Activated T-cell treated with anti-CD3 and anti-CD28 coated beads, Interleukin-2, amount 50 U/mL, for 4 hours (primary cell): ENCODE measurements around the gene ADAT1. TPM values are rescaled to one million over a fixed set of nuclear protein-coding genes. Genes with fewer than 3 reads are reported as not detected.
"Not testable (repeated sequence)": the region's sequence is repeated elsewhere in the genome, so short reads cannot be mapped to it uniquely, and the experiment has no call there.

Source experiments
- ATAC-seq, 2 donors: fragments of 200-7000 bp; cut with Tn5 transposase; one replicate each; pipeline ENCODE4 v1.10.0; 2021
- DNase-seq: peaks from one replicate; pipeline ENCODE4 v3.0.0-alpha.2; 2020
- H3K27me3 Mint-ChIP-seq: one replicate; pipeline ENCODE4 v1.8.0; 2021; ENCODE audit warnings: low read depth, mixed read lengths
- H3K36me3 Mint-ChIP-seq: one replicate; pipeline ENCODE4 v1.8.0; 2022; ENCODE audit warnings: mixed read lengths; ENCODE audit not compliant: insufficient read depth
- H3K4me1 Mint-ChIP-seq: one replicate; pipeline ENCODE4 v1.8.0; 2021; ENCODE audit warnings: low read depth, mixed read lengths
- H3K4me3 Mint-ChIP-seq: one replicate; pipeline ENCODE4 v1.8.0; 2021; ENCODE audit warnings: mild to moderate bottlenecking, moderate library complexity, mixed read lengths
- H3K9me3 Mint-ChIP-seq: one replicate; pipeline ENCODE4 v1.8.0; 2021; ENCODE audit warnings: mixed read lengths
- total RNA-seq, 3 donors: library from RNA; stranded (reverse); gene quantifications; one replicate each; pipeline ENCODE4 v1.2.1, GENCODE V29; 2021

The ADAT1 gene
- total RNA-seq, 3 donors from 2014 or later = 39.1 to 47.1 (median 40.1) TPM

GRCh38 chr16:75603241-75603640 is 19.8 kb downstream of the ADAT1 start:
- ATAC-seq = no peak
- Mint-ChIP-seq H3K9me3 (peaks cover 11% of the 10 kb centered on the region), H3K4me1 (no peaks in the 10 kb centered on the region), H3K4me3 (no peak overlapping the region), H3K36me3 (peaks cover 54% of the 10 kb centered on the region), H3K27me3 (no peaks in the 10 kb centered on the region)
- no peak for DNase-seq

GRCh38 chr16:75599452-75600277 is 23.4 kb downstream of the ADAT1 start:
- ATAC-seq (no peak), DNase-seq (no peak)
- Mint-ChIP-seq H3K36me3 (peaks cover 52% of the 10 kb centered on the region), H3K4me1 (no peaks in the 10 kb centered on the region), H3K9me3 (peaks cover 17% of the 10 kb centered on the region), H3K27me3 (no peaks in the 10 kb centered on the region), H3K4me3 (no peak overlapping the region)

- peaks cover 17% of the 10 kb centered on the region for H3K36me3 Mint-ChIP-seq
- H3K4me1 Mint-ChIP-seq = peaks cover 2% of the 10 kb centered on the region
- DNase-seq = no peak
- H3K9me3 Mint-ChIP-seq = peaks cover 6% of the 10 kb centered on the region
- H3K27me3 Mint-ChIP-seq = no peaks in the 10 kb centered on the region
- no peak overlapping the region for H3K4me3 Mint-ChIP-seq
- ATAC-seq = peak; percentile 27 to 66
Measured at GRCh38 chr16:75593825-75594820, 29.0 kb downstream of the ADAT1 start.

- ATAC-seq (no peak), DNase-seq (no peak)
- H3K36me3 Mint-ChIP-seq = peaks cover 22% of the 10 kb centered on the region
- H3K4me1 Mint-ChIP-seq = peaks cover 2% of the 10 kb centered on the region
- H3K27me3 Mint-ChIP-seq = no peaks in the 10 kb centered on the region
- H3K4me3 Mint-ChIP-seq = no peak overlapping the region
- H3K9me3 Mint-ChIP-seq = peaks cover 6% of the 10 kb centered on the region
Measured at GRCh38 chr16:75593308-75593707, 29.8 kb downstream of the ADAT1 start.

- DNase-seq, H3K27me3 Mint-ChIP-seq, H3K36me3 Mint-ChIP-seq, H3K4me3 Mint-ChIP-seq, H3K9me3 Mint-ChIP-seq, H3K4me1 Mint-ChIP-seq, ATAC-seq: not testable (repeated sequence)
Measured at GRCh38 chr16:75591927-75592326, 31.2 kb downstream of the ADAT1 start.

GRCh38 chr16:75590920-75591843 is 31.9 kb downstream of the ADAT1 start:
- ATAC-seq (no peak), DNase-seq (no peak)
- Mint-ChIP-seq H3K4me1 (peaks cover 2% of the 10 kb centered on the region), H3K27me3 (no peaks in the 10 kb centered on the region), H3K9me3 (no peaks in the 10 kb centered on the region), H3K36me3 (peaks cover 6% of the 10 kb centered on the region), H3K4me3 (no peak overlapping the region)

- Mint-ChIP-seq H3K36me3 (peaks cover 6% of the 10 kb centered on the region), H3K9me3 (no peaks in the 10 kb centered on the region), H3K27me3 (no peaks in the 10 kb centered on the region), H3K4me1 (peaks cover 7% of the 10 kb centered on the region), H3K4me3 (no peak overlapping the region)
- ATAC-seq (no peak), DNase-seq (no peak)
Measured at GRCh38 chr16:75589306-75589705, 33.8 kb downstream of the ADAT1 start.

GRCh38 chr16:75588716-75589115 is 34.4 kb downstream of the ADAT1 start:
- DNase-seq = no peak
- Mint-ChIP-seq H3K27me3 (no peaks in the 10 kb centered on the region), H3K9me3 (no peaks in the 10 kb centered on the region), H3K4me1 (peaks cover 9% of the 10 kb centered on the region), H3K4me3 (no peak overlapping the region), H3K36me3 (peaks cover 6% of the 10 kb centered on the region)
- ATAC-seq = no peak

DNA sequence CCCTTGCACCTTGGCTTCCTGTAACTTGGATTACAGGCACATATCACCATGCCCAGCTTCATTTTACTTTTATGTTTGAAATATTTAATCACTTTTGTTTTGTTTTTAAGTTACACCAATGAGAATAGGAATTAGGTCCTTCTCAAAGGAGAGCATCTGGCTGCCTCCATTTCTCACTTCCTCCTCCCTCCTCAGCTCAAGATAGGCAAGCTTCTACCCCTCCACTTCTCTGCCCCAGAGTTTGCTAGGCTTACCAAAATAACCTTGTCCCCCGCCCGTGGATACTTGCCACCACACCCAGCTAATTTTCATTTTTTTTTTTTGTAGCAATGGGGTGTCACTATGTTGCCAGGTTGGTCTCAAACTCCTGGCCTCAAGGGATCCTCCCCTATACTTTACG is 39.0 kb downstream of the ADAT1 start:
- no peak for ATAC-seq
- H3K4me1 Mint-ChIP-seq = peaks cover 9% of the 10 kb centered on the region
- no peak for DNase-seq
- no peaks in the 10 kb centered on the region for H3K9me3 Mint-ChIP-seq
- H3K36me3 Mint-ChIP-seq = peaks cover 13% of the 10 kb centered on the region
- H3K27me3 Mint-ChIP-seq = no peaks in the 10 kb centered on the region
- H3K4me3 Mint-ChIP-seq = no peak overlapping the region

GRCh38 chr16:75579281-75579834 is 43.7 kb downstream of the ADAT1 start:
- H3K27me3 Mint-ChIP-seq = no peaks in the 10 kb centered on the region
- H3K4me1 Mint-ChIP-seq = peaks cover 16% of the 10 kb centered on the region
- ATAC-seq (no peak), DNase-seq (no peak)
- peaks cover 20% of the 10 kb centered on the region for H3K36me3 Mint-ChIP-seq
- H3K4me3 Mint-ChIP-seq = no peak overlapping the region
- no peaks in the 10 kb centered on the region for H3K9me3 Mint-ChIP-seq

DNA sequence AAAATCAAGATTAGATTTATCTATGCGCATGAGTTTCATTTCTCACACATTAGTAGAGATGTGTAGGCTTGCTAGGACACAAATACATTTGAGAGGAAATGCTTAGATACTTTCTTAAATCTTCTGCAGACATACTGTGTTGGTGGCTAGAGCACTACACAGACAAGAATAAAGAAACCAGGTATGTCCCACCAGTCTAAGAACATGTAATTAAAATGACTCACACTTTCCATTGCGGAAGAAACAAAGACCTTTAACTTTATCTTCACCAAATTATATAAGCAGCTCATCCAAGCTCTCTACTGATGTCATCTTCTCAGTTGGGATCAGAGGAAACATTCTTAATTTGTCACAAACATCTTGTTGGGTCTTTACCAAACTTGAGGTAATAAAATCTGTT is 44.4 kb downstream of the ADAT1 start:
- peaks cover 24% of the 10 kb centered on the region for H3K36me3 Mint-ChIP-seq
- ATAC-seq = no peak

GRCh38 chr16:75578212-75578611 is 44.9 kb downstream of the ADAT1 start:
- DNase-seq = no peak
- Mint-ChIP-seq H3K4me1 (peaks cover 17% of the 10 kb centered on the region), H3K36me3 (peaks cover 29% of the 10 kb centered on the region), H3K27me3 (no peaks in the 10 kb centered on the region), H3K9me3 (no peaks in the 10 kb centered on the region), H3K4me3 (no peak overlapping the region)
- no peak for ATAC-seq

More for the DNA sequence above, 44.4 kb downstream of the ADAT1 start:
- H3K4me1 Mint-ChIP-seq = peaks cover 13% of the 10 kb centered on the region
- no peaks in the 10 kb centered on the region for H3K27me3 Mint-ChIP-seq
- no peak for DNase-seq
- no peak overlapping the region for H3K4me3 Mint-ChIP-seq
- no peaks in the 10 kb centered on the region for H3K9me3 Mint-ChIP-seq

DNA sequence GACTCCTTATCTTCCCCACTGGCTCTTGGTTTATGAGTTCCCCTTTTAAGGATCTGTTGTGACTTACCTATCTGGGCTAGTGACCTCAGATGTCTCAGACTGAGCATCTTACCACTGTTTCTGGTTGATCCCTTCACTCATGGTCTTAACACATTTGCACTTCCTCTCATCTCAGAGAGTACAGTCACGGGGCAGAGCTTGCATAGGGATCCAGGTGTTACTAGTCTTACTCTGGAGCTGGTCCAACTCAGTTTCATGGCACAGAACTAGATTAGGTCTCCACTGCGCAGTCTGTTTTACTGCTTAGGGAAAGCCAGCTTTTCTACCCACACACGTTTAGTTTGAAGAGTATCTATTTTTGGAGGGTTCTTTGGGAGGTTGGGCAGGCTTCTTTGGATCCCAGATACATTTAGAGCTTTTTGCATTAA is 46.7 kb downstream of the ADAT1 start:
- Mint-ChIP-seq H3K9me3 (no peaks in the 10 kb centered on the region), H3K4me3 (no peak overlapping the region), H3K4me1 (peaks cover 20% of the 10 kb centered on the region), H3K36me3 (peaks cover 32% of the 10 kb centered on the region), H3K27me3 (no peaks in the 10 kb centered on the region)
- DNase-seq (no peak), ATAC-seq (no peak)
